Gastroesophageal sphincter (tissue), 3 donors: ENCODE measurements around the gene ERBB4.

Experiments
- POLR2A ChIP-seq, 2 donors: fragments of 450-650 bp; IDR thresholded peaks; one replicate each; pipeline ENCODE4 v1.6.1; 2017; ENCODE audit warnings: antibody characterized with exemption in 2 of 2, mild to moderate bottlenecking in 2 of 2, moderate library complexity in 1 of 2
- TF ChIP-seq, protein P1 (sequence below), 4 experiments: fragments of 200-600 bp in 2 of 4; fragments of 450-650 bp in 2 of 4; sonication (generic) in 1 of 4; IDR thresholded peaks; one replicate each; pipeline ENCODE4 v1.5.1; 2017 to 2019; ENCODE audit warnings: antibody characterized with exemption in 4 of 4, mild to moderate bottlenecking in 2 of 4, moderate library complexity in 2 of 4

DNA sequence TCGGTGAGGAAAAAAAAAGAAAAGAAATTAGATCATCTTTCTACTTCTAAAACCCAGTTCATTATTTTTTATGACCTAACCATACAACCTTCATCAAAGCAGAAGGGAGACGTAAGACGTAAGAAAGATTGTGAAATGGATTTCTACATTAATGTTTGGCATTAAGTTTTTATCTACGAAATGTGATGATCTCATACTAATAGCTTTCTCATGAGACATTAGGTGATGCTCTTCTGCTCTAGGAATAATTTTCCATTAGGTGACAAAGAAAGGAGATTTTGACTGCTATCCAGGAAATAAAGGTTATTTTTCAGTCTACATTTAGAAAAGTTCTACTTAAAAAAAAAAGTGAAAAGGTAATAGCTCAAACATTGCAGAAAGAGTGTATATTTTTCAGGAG lies 748.6 kb downstream of the ERBB4 start:
- TF ChIP-seq, protein P1, sequence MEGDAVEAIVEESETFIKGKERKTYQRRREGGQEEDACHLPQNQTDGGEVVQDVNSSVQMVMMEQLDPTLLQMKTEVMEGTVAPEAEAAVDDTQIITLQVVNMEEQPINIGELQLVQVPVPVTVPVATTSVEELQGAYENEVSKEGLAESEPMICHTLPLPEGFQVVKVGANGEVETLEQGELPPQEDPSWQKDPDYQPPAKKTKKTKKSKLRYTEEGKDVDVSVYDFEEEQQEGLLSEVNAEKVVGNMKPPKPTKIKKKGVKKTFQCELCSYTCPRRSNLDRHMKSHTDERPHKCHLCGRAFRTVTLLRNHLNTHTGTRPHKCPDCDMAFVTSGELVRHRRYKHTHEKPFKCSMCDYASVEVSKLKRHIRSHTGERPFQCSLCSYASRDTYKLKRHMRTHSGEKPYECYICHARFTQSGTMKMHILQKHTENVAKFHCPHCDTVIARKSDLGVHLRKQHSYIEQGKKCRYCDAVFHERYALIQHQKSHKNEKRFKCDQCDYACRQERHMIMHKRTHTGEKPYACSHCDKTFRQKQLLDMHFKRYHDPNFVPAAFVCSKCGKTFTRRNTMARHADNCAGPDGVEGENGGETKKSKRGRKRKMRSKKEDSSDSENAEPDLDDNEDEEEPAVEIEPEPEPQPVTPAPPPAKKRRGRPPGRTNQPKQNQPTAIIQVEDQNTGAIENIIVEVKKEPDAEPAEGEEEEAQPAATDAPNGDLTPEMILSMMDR (IDR thresholded peaks at IDR 0.05), result no peak
- TF ChIP-seq POLR2A (IDR thresholded peaks at IDR 0.05), result no peak
